Mammary epithelial cell (primary cell): Measurements from ENCODE around the gene SSC5D.

Source experiments
- CTCF ChIP-seq, 2 donors: IDR thresholded peaks in 1 of 2; conservative IDR thresholded peaks in 1 of 2; 2 replicates each; pipeline ENCODE4 v1.5.1; 2011 to 2012; ENCODE audit warnings: inconsistent platforms in 2 of 2, low read length in 2 of 2, mild to moderate bottlenecking in 2 of 2, control low read depth in 1 of 2, low read depth in 1 of 2; ENCODE audit not compliant: insufficient read depth in 1 of 2; ENCODE audit errors: extremely low read depth in 1 of 2
- EZH2 ChIP-seq: IDR thresholded peaks from 2 replicates; pipeline ENCODE4 v1.6.1; 2012; ENCODE audit warnings: low read length, inconsistent platforms, borderline replicate concordance

GRCh38 chr19:55481148-55481793 lies 7.0 kb upstream of the SSC5D start:
- no peak for TF ChIP-seq CTCF (conservative IDR thresholded peaks at IDR 0.05 in 1 of 2, IDR thresholded peaks at IDR 0.05 in 1 of 2; ENCODE audit: extremely low read depth in 1 of 2, insufficient read depth in 1 of 2, low read depth in 1 of 2, low read length in 2 of 2)
- TF ChIP-seq EZH2: no peak
